HCT116 (cell line): ENCODE measurements around the gene GNAS-AS1. TPM values are rescaled to one million over a fixed set of nuclear protein-coding genes. Genes with fewer than 3 reads are reported as not detected.

ENCODE experiments used
- ATAC-seq: fragments of 200-7000 bp; cut with Tn5 transposase; 2 replicates; pipeline ENCODE4 v1.9.1; 2020; ENCODE audit warnings: mild to moderate bottlenecking, moderate library complexity
- BruUV-seq: library from RNA; stranded (reverse); fragments of 400-500 nt; replicated peaks from 2 replicates; lab custom pipeline; 2021; lab: Mats Ljungman, UMichigan
- CTCF ChIA-PET: fragments of 300-600 bp; sonication (Branson Sonifier 250); formaldehyde crosslinking; loops from one replicate; lab custom pipeline; 2021; ENCODE audit warnings: antibody characterized with exemption; lab: Charles Lee
- POLR2A ChIA-PET: fragments of 300-600, 350-600 bp; sonication (Branson Sonifier 250); formaldehyde crosslinking; loops from one replicate; lab custom pipeline; 2021; ENCODE audit warnings: antibody characterized with exemption; lab: Charles Lee
- RAD21 ChIA-PET, 2 experiments: fragments of 300-600 bp; sonication (Branson Sonifier 250); formaldehyde crosslinking; loops; one replicate each; lab custom pipeline; 2023; ENCODE audit warnings: low total read pairs in 2 of 2; ENCODE audit not compliant: uncharacterized antibody in 2 of 2, unreplicated experiment in 2 of 2, low non-redundant PET in 1 of 2; lab: Charles Lee
- DNase-seq: peaks from one replicate; pipeline ENCODE4 v3.0.0-alpha.2; 2010; ENCODE audit warnings: low read depth, low spot score
- H2AFZ ChIP-seq: fragments of 200-600 bp; shearing (Covaris generic), sonication (generic); 2 replicates; pipeline ENCODE4 v1.6.1; 2017; ENCODE audit warnings: low read depth, mixed run types, mixed read lengths, antibody characterized with exemption, low read length; ENCODE audit not compliant: poor library complexity, severe bottlenecking
- H3K27ac ChIP-seq: 2 replicates; pipeline ENCODE4 v1.5.1; 2012; ENCODE audit warnings: low read depth, low read length
- H3K27me3 ChIP-seq: fragments of 200-600 bp; sonication (generic); 2 replicates; pipeline ENCODE4 v1.6.1; 2016; ENCODE audit warnings: mixed run types, low read length, mixed read lengths; ENCODE audit not compliant: insufficient read depth
- H3K36me3 ChIP-seq, 2 experiments: fragments of 200-500 bp in 1 of 2; fragments of 200-600 bp in 1 of 2; sonication (Bioruptor generic) in 1 of 2; sonication (generic) in 1 of 2; 2 replicates each; pipeline versions ENCODE4 v1.5.1 to v1.6.1; 2014 to 2016; ENCODE audit warnings: low read length in 2 of 2, inconsistent platforms in 1 of 2, mixed read lengths in 1 of 2, mixed run types in 1 of 2; ENCODE audit not compliant: insufficient read depth in 2 of 2, control insufficient read depth in 1 of 2
- H3K4me1 ChIP-seq, 2 experiments: fragments of 200-600 bp in 1 of 2; sonication (generic) in 1 of 2; 2 replicates each; pipeline versions ENCODE4 v1.5.1 to v1.6.1; 2012 to 2017; ENCODE audit warnings: low read length in 2 of 2, inconsistent platforms in 1 of 2, mild to moderate bottlenecking in 1 of 2, mixed read lengths in 1 of 2, mixed run types in 1 of 2, moderate library complexity in 1 of 2; ENCODE audit not compliant: insufficient read depth in 2 of 2, control insufficient read depth in 1 of 2
- H3K4me2 ChIP-seq: fragments of 200-600 bp; sonication (generic); 2 replicates; pipeline ENCODE4 v1.6.1; 2017; ENCODE audit warnings: mixed run types, low read length, mixed read lengths
- H3K4me3 ChIP-seq, 2 experiments: fragments of 200-600 bp in 1 of 2; sonication (generic) in 1 of 2; replicated peaks in 1 of 2; 2 replicates each; pipeline ENCODE4 v1.5.1; 2011 to 2016; ENCODE audit warnings: low read length in 2 of 2, control low read depth in 1 of 2, low read depth in 1 of 2, mild to moderate bottlenecking in 1 of 2, mixed read lengths in 1 of 2, mixed run types in 1 of 2
- H3K79me2 ChIP-seq: fragments of 200-600 bp; sonication (generic); 2 replicates; pipeline ENCODE4 v1.6.1; 2017; ENCODE audit warnings: mild to moderate bottlenecking, mixed run types, low read length, moderate library complexity, mixed read lengths; ENCODE audit not compliant: insufficient read depth
- H3K9ac ChIP-seq: fragments of 200-600 bp; sonication (generic); 2 replicates; pipeline ENCODE4 v1.6.1; 2016; ENCODE audit warnings: low read length, mixed read lengths
- H3K9me2 ChIP-seq: fragments of 200-600 bp; sonication (generic), shearing (Covaris generic); 2 replicates; pipeline ENCODE4 v1.6.1; 2017; ENCODE audit warnings: mixed run types, mild to moderate bottlenecking, moderate library complexity; ENCODE audit not compliant: insufficient read depth
- H3K9me3 ChIP-seq, 2 experiments: fragments of 200-500 bp in 1 of 2; fragments of 200-600 bp in 1 of 2; sonication (Bioruptor generic) in 1 of 2; sonication (generic) in 1 of 2; 2 replicates each; pipeline ENCODE4 v1.6.1; 2014 to 2017; ENCODE audit warnings: low read length in 2 of 2, mixed read lengths in 2 of 2, inconsistent platforms in 1 of 2, low read depth in 1 of 2, mild to moderate bottlenecking in 1 of 2, mixed run types in 1 of 2, moderate library complexity in 1 of 2; ENCODE audit not compliant: control insufficient read depth in 1 of 2, insufficient read depth in 1 of 2
- H4K20me1 ChIP-seq: fragments of 200-600 bp; sonication (generic), shearing (Covaris generic); 2 replicates; pipeline ENCODE4 v1.6.1; 2017; ENCODE audit warnings: mixed run types, mild to moderate bottlenecking, moderate library complexity; ENCODE audit not compliant: insufficient read depth
- ATF3 ChIP-seq: IDR thresholded peaks from 2 replicates; pipeline ENCODE4 v1.6.1; 2012
- CEBPB ChIP-seq: IDR thresholded peaks from 2 replicates; pipeline ENCODE4 v1.6.1; 2012; ENCODE audit warnings: low read depth
- CTCF ChIP-seq, 3 experiments: fragments of 200-600 bp in 1 of 3; sonication (generic) in 1 of 3; IDR thresholded peaks in 2 of 3; conservative IDR thresholded peaks in 1 of 3; 2 replicates each; pipeline ENCODE4 v1.5.1; 2012 to 2017; ENCODE audit warnings: low read depth in 2 of 3, low read length in 2 of 3, antibody characterized with exemption in 1 of 3, borderline replicate concordance in 1 of 3, control low read depth in 1 of 3, mild to moderate bottlenecking in 1 of 3, mixed read lengths in 1 of 3, mixed run types in 1 of 3, moderate library complexity in 1 of 3; ENCODE audit not compliant: insufficient read depth in 1 of 3
- EGR1 ChIP-seq: IDR thresholded peaks from 2 replicates; pipeline ENCODE4 v1.6.1; 2012; ENCODE audit warnings: low read depth
- ELF1 ChIP-seq: IDR thresholded peaks from 2 replicates; pipeline ENCODE4 v1.6.1; 2012; ENCODE audit warnings: low read depth, borderline replicate concordance
- EZH2 ChIP-seq: fragments of 200-600 bp; sonication (generic); IDR thresholded peaks from 2 replicates; pipeline ENCODE4 v1.6.1; 2017; ENCODE audit warnings: antibody characterized with exemption, mixed run types
- EZH2phosphoT487 ChIP-seq: fragments of 200-600 bp; IDR thresholded peaks from 2 replicates; pipeline ENCODE4 v1.6.1; 2018; ENCODE audit warnings: antibody characterized with exemption, borderline replicate concordance
- FOSL1 ChIP-seq: IDR thresholded peaks from 2 replicates; pipeline ENCODE4 v1.6.1; 2012; ENCODE audit warnings: low read depth
- JUND ChIP-seq: IDR thresholded peaks from 2 replicates; pipeline ENCODE4 v1.6.1; 2012
- MAX ChIP-seq: IDR thresholded peaks from 2 replicates; pipeline ENCODE4 v1.6.1; 2012
- RAD21 ChIP-seq: IDR thresholded peaks from 2 replicates; pipeline ENCODE4 v1.6.1; 2012; ENCODE audit warnings: low read depth, mild to moderate bottlenecking
- REST ChIP-seq: IDR thresholded peaks from 2 replicates; pipeline ENCODE4 v1.6.1; 2012; ENCODE audit warnings: low read depth
- SIN3A ChIP-seq: IDR thresholded peaks from 2 replicates; pipeline ENCODE4 v1.6.1; 2012; ENCODE audit warnings: low read depth
- SRF ChIP-seq: IDR thresholded peaks from 2 replicates; pipeline ENCODE4 v1.6.1; 2012; ENCODE audit warnings: low read depth
- YY1 ChIP-seq: IDR thresholded peaks from 2 replicates; pipeline ENCODE4 v1.6.1; 2011; ENCODE audit warnings: low read length, low read depth, moderate library complexity, mild to moderate bottlenecking; ENCODE audit not compliant: insufficient replicate concordance; ENCODE audit errors: extremely low read depth
- intact Hi-C: fragments of 100-400 bp; cut with micrococcal nuclease; formaldehyde crosslinking; loops from 2 replicates; pipeline ENCODE4 v1.10.0; 2022
- total RNA-seq: library from RNA; stranded (reverse); gene quantifications from one replicate; pipeline ENCODE4 v1.2.1, GENCODE V29; 2021; ENCODE audit not compliant: unreplicated experiment

GNAS-AS1 gene
- total RNA-seq, 1 experiment from 2014 or later = not detected

- POLR2A ChIA-PET = no interaction called here
- no peaks in the 10 kb centered on the region for H3K36me3 ChIP-seq
- no peak overlapping the region for H3K27ac ChIP-seq
- H3K4me1 ChIP-seq = no peaks in the 10 kb centered on the region
- no peak overlapping the region for H2AFZ ChIP-seq
- no peak overlapping the region for H3K9ac ChIP-seq
- no peaks in the 10 kb centered on the region for H4K20me1 ChIP-seq
- H3K4me3 ChIP-seq = no peak overlapping the region
- ATAC-seq (no peak), DNase-seq (no peak)
- RAD21 ChIA-PET = no interaction called here
- CTCF ChIA-PET = no interaction called here
- no peaks in the 10 kb centered on the region for H3K27me3 ChIP-seq
- no peaks in the 10 kb centered on the region for H3K9me3 ChIP-seq
- intact Hi-C loops = no loop called here
- H3K79me2 ChIP-seq = no peaks in the 10 kb centered on the region
- BruUV-seq = no TSS peak
- TF ChIP-seq SIN3A (no peak), RAD21 (no peak), EZH2phosphoT487 (no peak), CEBPB (no peak)
- H3K4me2 ChIP-seq = no peak overlapping the region
- no peaks in the 10 kb centered on the region for H3K9me2 ChIP-seq
Observed at GRCh38 chr20:58825450-58825849, 25.3 kb downstream of the GNAS-AS1 start.

- Histone ChIP-seq H2AFZ (no peak overlapping the region), H3K9me2 (no peaks in the 10 kb centered on the region), H3K9ac (no peak overlapping the region), H4K20me1 (no peaks in the 10 kb centered on the region), H3K4me3 (no peak overlapping the region), H3K79me2 (no peaks in the 10 kb centered on the region), H3K27me3 (no peaks in the 10 kb centered on the region), H3K4me1 (no peaks in the 10 kb centered on the region), H3K4me2 (no peak overlapping the region)
- intact Hi-C loops = no loop called here
- ATAC-seq = no peak
- ChIA-PET CTCF (no interaction called here), RAD21 (no interaction called here)
- no peak for TF ChIP-seq ELF1
- TF ChIP-seq YY1 = no peak
- TF ChIP-seq EZH2 = no peak
- TF ChIP-seq MAX = no peak
- TF ChIP-seq SRF = no peak
- no peak for TF ChIP-seq CTCF (IDR thresholded peaks at IDR 0.05 in 2 of 3, conservative IDR thresholded peaks at IDR 0.05 in 1 of 3; ENCODE audit: borderline replicate concordance in 1 of 3, insufficient read depth in 1 of 3, low read depth in 2 of 3, low read length in 2 of 3)
- TF ChIP-seq RAD21 = no peak
- no peak for TF ChIP-seq CEBPB
- TF ChIP-seq ATF3 = no peak
- no peak for TF ChIP-seq EZH2phosphoT487
- TF ChIP-seq JUND = no peak
- no peak for TF ChIP-seq EGR1
- no peak for TF ChIP-seq FOSL1
- no peak for TF ChIP-seq REST
- TF ChIP-seq, all 23 proteins: peak for 0
- H3K36me3 ChIP-seq = no peaks in the 10 kb centered on the region
- POLR2A ChIA-PET = no interaction called here
- no TSS peak for BruUV-seq
- H3K9me3 ChIP-seq = no peaks in the 10 kb centered on the region
- no peak overlapping the region for H3K27ac ChIP-seq
- no peak for DNase-seq
Observed at GRCh38 chr20:58824843-58825242, 25.9 kb downstream of the GNAS-AS1 start.
